Endothelial cell of umbilical vein (primary cell): Measurements from ENCODE around the gene KCTD19. TPM values are rescaled to one million over a fixed set of nuclear protein-coding genes. Genes with fewer than 3 reads are reported as not detected.

ENCODE experiments used
- BruUV-seq: library from RNA; stranded (reverse); fragments of 400-500 nt; replicated peaks from 2 replicates; lab custom pipeline; 2021; lab: Mats Ljungman, UMichigan
- CTCF ChIA-PET: fragments of 300-600, 350-600 bp; sonication (Branson Sonifier 250); formaldehyde crosslinking; loops from one replicate; lab custom pipeline; 2021; ENCODE audit warnings: antibody characterized with exemption, inconsistent platforms; lab: Charles Lee
- POLR2A ChIA-PET: fragments of 300-600, 350-600 bp; sonication (Branson Sonifier 250); formaldehyde crosslinking; loops from one replicate; lab custom pipeline; 2021; ENCODE audit warnings: antibody characterized with exemption, inconsistent platforms; lab: Charles Lee
- DNase-seq: peaks from one replicate; pipeline ENCODE4 v3.0.0-alpha.2; 2011; ENCODE audit warnings: low read depth, low spot score
- FAIRE-seq: peaks from 2 replicates; lab custom pipeline; 2011; peaks lifted over from hg19 to GRCh38; lab: Jason Lieb, UNC
- H2AFZ ChIP-seq: 2 replicates; pipeline ENCODE4 v1.6.0; 2012; ENCODE audit warnings: low read depth, low read length, control low read depth, inconsistent platforms
- H3K27ac ChIP-seq: 2 replicates; pipeline ENCODE4 v1.5.1; 2011; ENCODE audit warnings: low read depth, mild to moderate bottlenecking, control low read depth, low read length, moderate library complexity; ENCODE audit not compliant: insufficient read depth
- H3K27me3 ChIP-seq, 2 experiments: 2 replicates each; pipeline versions ENCODE4 v1.6.0 to v1.6.1; 2011; ENCODE audit warnings: low read length in 2 of 2, mixed read lengths in 1 of 2; ENCODE audit not compliant: control insufficient read depth in 2 of 2, insufficient read depth in 2 of 2
- H3K36me3 ChIP-seq, 2 experiments: 2 replicates in 1 of 2; 3 replicates in 1 of 2; pipeline ENCODE4 v1.5.1; 2011; ENCODE audit warnings: low read length in 2 of 2, mild to moderate bottlenecking in 1 of 2, moderate library complexity in 1 of 2; ENCODE audit not compliant: control insufficient read depth in 2 of 2, insufficient read depth in 2 of 2; ENCODE audit errors: extremely low read depth in 1 of 2
- H3K4me1 ChIP-seq: 3 replicates; pipeline ENCODE4 v1.5.1; 2011; ENCODE audit warnings: mild to moderate bottlenecking, low read length; ENCODE audit not compliant: control insufficient read depth, insufficient read depth; ENCODE audit errors: extremely low read depth
- H3K4me2 ChIP-seq: 2 replicates; pipeline ENCODE4 v1.6.1; 2011; ENCODE audit warnings: low read length, control low read depth, mixed read lengths; ENCODE audit not compliant: insufficient read depth
- H3K4me3 ChIP-seq, 3 experiments: fragments of 200-600 bp in 1 of 3; sonication (generic), shearing (Covaris generic) in 1 of 3; replicated peaks in 1 of 3; 2 replicates each; pipeline ENCODE4 v1.5.1; 2011 to 2016; ENCODE audit warnings: control low read depth in 3 of 3, low read length in 3 of 3, mild to moderate bottlenecking in 2 of 3, inconsistent platforms in 1 of 3, low read depth in 1 of 3, moderate library complexity in 1 of 3; ENCODE audit not compliant: insufficient read depth in 1 of 3
- H3K79me2 ChIP-seq: 2 replicates; pipeline ENCODE4 v1.6.0; 2012; ENCODE audit warnings: low read length, inconsistent platforms; ENCODE audit not compliant: control insufficient read depth, insufficient read depth
- H3K9ac ChIP-seq: replicated peaks from 2 replicates; pipeline ENCODE3; 2011; ENCODE audit warnings: low read length, control low read depth; ENCODE audit not compliant: insufficient read depth; ENCODE audit errors: extremely low read depth
- H3K9me1 ChIP-seq: replicated peaks from 3 replicates; pipeline ENCODE4 v1.6.0; 2011; ENCODE audit warnings: mild to moderate bottlenecking, low read length; ENCODE audit not compliant: control insufficient read depth, insufficient read depth; ENCODE audit errors: extremely low read depth
- H3K9me3 ChIP-seq: replicated peaks from 2 replicates; pipeline ENCODE4 v1.5.1; 2012; ENCODE audit warnings: low read length, inconsistent platforms; ENCODE audit not compliant: control insufficient read depth, insufficient read depth
- H4K20me1 ChIP-seq: replicated peaks from 2 replicates; pipeline ENCODE3; 2011; ENCODE audit warnings: mild to moderate bottlenecking, low read length; ENCODE audit not compliant: control insufficient read depth, insufficient read depth; ENCODE audit errors: extremely low read depth
- EZH2 ChIP-seq: IDR thresholded peaks from 2 replicates; pipeline ENCODE4 v1.6.1; 2012; ENCODE audit warnings: borderline replicate concordance, low read depth, mild to moderate bottlenecking, moderate library complexity, low read length, inconsistent platforms; ENCODE audit not compliant: severe bottlenecking
- FOS ChIP-seq: IDR thresholded peaks from 2 replicates; pipeline ENCODE4 v1.6.1; 2011; ENCODE audit warnings: mild to moderate bottlenecking, low read length, moderate library complexity, borderline replicate concordance; ENCODE audit not compliant: insufficient read depth
- GATA2 ChIP-seq: IDR thresholded peaks from 2 replicates; pipeline ENCODE4 v1.7.0; 2011; ENCODE audit warnings: low read depth, mild to moderate bottlenecking, moderate library complexity, mixed read lengths, low read length; ENCODE audit not compliant: insufficient read length, insufficient read depth
- JUN ChIP-seq: IDR thresholded peaks from 2 replicates; pipeline ENCODE4 v1.6.1; 2011; ENCODE audit warnings: borderline replicate concordance, low read depth; ENCODE audit not compliant: insufficient read length, insufficient read depth
- POLR2AphosphoS5 ChIP-seq: IDR thresholded peaks from 2 replicates; pipeline ENCODE4 v1.6.1; 2012; ENCODE audit warnings: low read depth, mild to moderate bottlenecking, control low read depth, low read length, moderate library complexity; ENCODE audit not compliant: insufficient read depth
- dilution Hi-C: fragments of 300-500 bp; cut with MboI; formaldehyde crosslinking; loops from one replicate; pipeline ENCODE4 v1.15.0; 2019; ENCODE audit warnings: low sequenced_read_pairs; ENCODE audit not compliant: extremely low pct_ligation_motif_present
- intact Hi-C: fragments of 100-400 bp; cut with micrococcal nuclease; formaldehyde crosslinking; loops from one replicate; pipeline ENCODE4 v1.10.0; 2022
- polyA plus RNA-seq, 4 experiments: library from polyadenylated mRNA; depleted of rRNA in 3 of 4; stranded (reverse) in 3 of 4; unstranded in 1 of 4; fragments of >200 nt; gene quantifications; 2 replicates each; pipeline versions ENCODE4 v1.2.1 to v1.2.3, GENCODE V29; 2011 to 2012; ENCODE audit warnings: missing spikeins in 1 of 4
- total RNA-seq: library from RNA; stranded (reverse); gene quantifications from 2 replicates; pipeline ENCODE4 v1.2.3, GENCODE V29; 2021
- TF ChIP-seq, protein P1 (sequence below), 2 donors: IDR thresholded peaks; 1 replicate in 1 of 2; 2 replicates in 1 of 2; pipeline ENCODE4 v1.5.1; 2011; ENCODE audit warnings: low read length in 2 of 2, mild to moderate bottlenecking in 2 of 2, moderate library complexity in 2 of 2, control low read depth in 1 of 2, inconsistent platforms in 1 of 2, low read depth in 1 of 2; ENCODE audit not compliant: insufficient read depth in 1 of 2; ENCODE audit errors: extremely low read depth in 1 of 2
- TF ChIP-seq, protein P2 (sequence below): IDR thresholded peaks from 2 replicates; pipeline ENCODE4 v1.6.1; 2011; ENCODE audit not compliant: insufficient read depth, insufficient read length

KCTD19 gene
- total and polyA plus RNA-seq, 2 donors (not counting 3 experiments of a cell fraction or from before 2014, with no cell fraction given) = 0.21 to 0.44 TPM

DNA sequence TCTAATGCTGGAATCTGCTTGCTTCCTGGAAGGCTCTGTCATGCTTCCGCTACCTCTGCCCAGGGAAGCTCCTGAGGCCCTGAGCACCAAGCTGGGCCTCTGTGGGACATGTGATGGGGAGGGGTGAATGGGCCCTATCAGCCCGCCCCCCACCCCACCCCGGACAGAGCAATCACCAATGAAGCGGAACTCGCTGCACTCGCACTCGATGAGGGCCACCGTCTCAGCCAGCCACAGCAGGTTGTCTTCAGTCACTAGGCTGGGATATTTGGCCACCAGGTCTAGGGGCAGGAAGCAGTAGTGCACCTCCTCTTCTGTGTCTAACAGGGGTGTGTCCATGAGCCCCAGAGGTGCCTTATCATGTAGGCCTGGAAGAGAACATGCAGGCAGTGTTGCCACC, 23.6 kb downstream of the KCTD19 start:
- Histone ChIP-seq H3K27ac (no peak overlapping the region), H3K9ac (no peak overlapping the region), H3K9me3 (no peaks in the 10 kb centered on the region), H3K4me1 (no peaks in the 10 kb centered on the region), H2AFZ (no peak overlapping the region), H3K27me3 (no peaks in the 10 kb centered on the region), H4K20me1 (no peaks in the 10 kb centered on the region), H3K9me1 (no peaks in the 10 kb centered on the region), H3K4me2 (no peak overlapping the region), H3K79me2 (no peaks in the 10 kb centered on the region), H3K4me3 (no peak overlapping the region), H3K36me3 (no peaks in the 10 kb centered on the region)
- no peak for TF ChIP-seq JUN
- TF ChIP-seq, protein P1, sequence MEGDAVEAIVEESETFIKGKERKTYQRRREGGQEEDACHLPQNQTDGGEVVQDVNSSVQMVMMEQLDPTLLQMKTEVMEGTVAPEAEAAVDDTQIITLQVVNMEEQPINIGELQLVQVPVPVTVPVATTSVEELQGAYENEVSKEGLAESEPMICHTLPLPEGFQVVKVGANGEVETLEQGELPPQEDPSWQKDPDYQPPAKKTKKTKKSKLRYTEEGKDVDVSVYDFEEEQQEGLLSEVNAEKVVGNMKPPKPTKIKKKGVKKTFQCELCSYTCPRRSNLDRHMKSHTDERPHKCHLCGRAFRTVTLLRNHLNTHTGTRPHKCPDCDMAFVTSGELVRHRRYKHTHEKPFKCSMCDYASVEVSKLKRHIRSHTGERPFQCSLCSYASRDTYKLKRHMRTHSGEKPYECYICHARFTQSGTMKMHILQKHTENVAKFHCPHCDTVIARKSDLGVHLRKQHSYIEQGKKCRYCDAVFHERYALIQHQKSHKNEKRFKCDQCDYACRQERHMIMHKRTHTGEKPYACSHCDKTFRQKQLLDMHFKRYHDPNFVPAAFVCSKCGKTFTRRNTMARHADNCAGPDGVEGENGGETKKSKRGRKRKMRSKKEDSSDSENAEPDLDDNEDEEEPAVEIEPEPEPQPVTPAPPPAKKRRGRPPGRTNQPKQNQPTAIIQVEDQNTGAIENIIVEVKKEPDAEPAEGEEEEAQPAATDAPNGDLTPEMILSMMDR (IDR thresholded peaks at IDR 0.05; ENCODE audit: extremely low read depth in 1 of 2, insufficient read depth in 1 of 2, low read depth in 1 of 2, low read length in 2 of 2) = no peak
- TF ChIP-seq GATA2 = no peak
- TF ChIP-seq POLR2AphosphoS5 = no peak
- TF ChIP-seq, protein P2, sequence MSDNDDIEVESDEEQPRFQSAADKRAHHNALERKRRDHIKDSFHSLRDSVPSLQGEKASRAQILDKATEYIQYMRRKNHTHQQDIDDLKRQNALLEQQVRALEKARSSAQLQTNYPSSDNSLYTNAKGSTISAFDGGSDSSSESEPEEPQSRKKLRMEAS = no peak
- TF ChIP-seq FOS = no peak
- no peak for TF ChIP-seq EZH2
- FAIRE-seq = no peak
- ChIA-PET POLR2A (no interaction called here), CTCF (interaction anchor here (2.1 kb wide), 1 partner anchor 97 kb away, joined by 6 read pairs; no protein-coding TSS in a partner anchor)
- DNase-seq = no peak
- no TSS peak for BruUV-seq
- intact Hi-C loops (no loop called here), dilution Hi-C loops (no loop called here)
